Caco-2 (cell line): Measurements from ENCODE around the gene NRCAM. TPM values are rescaled to one million over a fixed set of nuclear protein-coding genes. Genes with fewer than 3 reads are reported as not detected.

Experiments used
- BruUV-seq: library from RNA; stranded (reverse); fragments of 400-500 nt; replicated peaks from 2 replicates; lab custom pipeline; 2021; lab: Mats Ljungman, UMichigan
- CTCF ChIA-PET: fragments of 300-600 bp; sonication (Branson Sonifier 250); formaldehyde crosslinking; loops from one replicate; lab custom pipeline; 2022; ENCODE audit warnings: antibody characterized with exemption; lab: Charles Lee
- POLR2A ChIA-PET: fragments of 300-600 bp; sonication (Branson Sonifier 250); formaldehyde crosslinking; loops from one replicate; lab custom pipeline; 2022; ENCODE audit warnings: antibody characterized with exemption; lab: Charles Lee
- DNase-seq, 2 experiments: peaks; one replicate each; pipeline versions ENCODE4 v3.0.0 to v3.0.0-alpha.2; 2020 to 2022
- H3K27me3 ChIP-seq: replicated peaks from 2 replicates; pipeline ENCODE4 v1.6.0; 2011; ENCODE audit warnings: low read length; ENCODE audit not compliant: control insufficient read depth, insufficient read depth
- H3K36me3 ChIP-seq: 2 replicates; pipeline ENCODE4 v1.5.1; 2011; ENCODE audit warnings: low read length; ENCODE audit not compliant: control insufficient read depth, insufficient read depth
- H3K4me1 ChIP-seq: fragments of 250-450 bp; sonication (Bioruptor Pico); 2 replicates; pipeline ENCODE4 v1.5.1; 2020; ENCODE audit warnings: mild to moderate bottlenecking
- H3K4me3 ChIP-seq: 2 replicates; pipeline ENCODE4 v1.5.1; 2011; ENCODE audit warnings: low read depth, mild to moderate bottlenecking, control low read depth, low read length
- H3K9me3 ChIP-seq: fragments of 250-450 bp; sonication (Bioruptor Pico); 2 replicates; pipeline ENCODE4 v1.5.1; 2020; ENCODE audit warnings: mild to moderate bottlenecking, moderate library complexity
- H3K27ac Mint-ChIP-seq: one replicate; pipeline ENCODE4 v1.8.0; 2022; ENCODE audit warnings: mixed read lengths; ENCODE audit not compliant: unreplicated experiment
- H3K27me3 Mint-ChIP-seq: one replicate; pipeline ENCODE4 v1.8.0; 2022; ENCODE audit warnings: mixed read lengths; ENCODE audit not compliant: insufficient read depth, unreplicated experiment
- H3K36me3 Mint-ChIP-seq: one replicate; pipeline ENCODE4 v1.8.0; 2022; ENCODE audit warnings: mild to moderate bottlenecking, mixed read lengths; ENCODE audit not compliant: insufficient read depth, unreplicated experiment
- H3K4me1 Mint-ChIP-seq: one replicate; pipeline ENCODE4 v1.8.0; 2022; ENCODE audit warnings: low read depth, mixed read lengths; ENCODE audit not compliant: unreplicated experiment
- H3K4me3 Mint-ChIP-seq: one replicate; pipeline ENCODE4 v1.8.0; 2022; ENCODE audit warnings: mild to moderate bottlenecking, moderate library complexity, mixed read lengths; ENCODE audit not compliant: unreplicated experiment
- H3K9me3 Mint-ChIP-seq: one replicate; pipeline ENCODE4 v1.8.0; 2022; ENCODE audit warnings: mixed read lengths; ENCODE audit not compliant: unreplicated experiment
- CTCF ChIP-seq, 2 experiments: fragments of 200-600 bp in 1 of 2; IDR thresholded peaks; 1 replicate in 1 of 2; 2 replicates in 1 of 2; pipeline versions ENCODE4 v1.5.1 to v1.8.0; 2011 to 2022; ENCODE audit warnings: antibody characterized with exemption in 1 of 2, control low read depth in 1 of 2, inconsistent platforms in 1 of 2, low read depth in 1 of 2, low read length in 1 of 2, mild to moderate bottlenecking in 1 of 2, moderate library complexity in 1 of 2; ENCODE audit not compliant: insufficient read depth in 1 of 2, severe bottlenecking in 1 of 2, unreplicated experiment in 1 of 2
- intact Hi-C: fragments of 100-400 bp; cut with micrococcal nuclease; formaldehyde crosslinking; loops from one replicate; pipeline ENCODE4 v1.10.0; 2022; ENCODE audit not compliant: unreplicated experiment
- total RNA-seq: library from RNA; stranded (reverse); gene quantifications from 2 replicates; pipeline ENCODE4 v1.2.3, GENCODE V29; 2022

The NRCAM gene
- total RNA-seq, 1 experiment from 2014 or later, result 96.2 TPM

GRCh38 chr7:108282427-108282996 lies 173.7 kb downstream of the NRCAM start:
- peaks cover 15% of the 10 kb centered on the region for H3K36me3 Mint-ChIP-seq
- no TSS peak for BruUV-seq

GRCh38 chr7:108280136-108280535 lies 176.1 kb downstream of the NRCAM start:
- Mint-ChIP-seq H3K27me3 (no peaks in the 10 kb centered on the region), H3K27ac (no peak overlapping the region), H3K4me3 (no peak overlapping the region), H3K9me3 (peaks cover 10% of the 10 kb centered on the region), H3K36me3 (peaks cover 8% of the 10 kb centered on the region), H3K4me1 (peaks cover 19% of the 10 kb centered on the region)
- BruUV-seq, result no TSS peak
- intact Hi-C loops, result no loop called here
- Histone ChIP-seq H3K9me3 (no peaks in the 10 kb centered on the region), H3K4me3 (no peak overlapping the region), H3K27me3 (no peaks in the 10 kb centered on the region), H3K4me1 (0 out of 2 replicates have a peak, but pooled peaks cover 3% of the 10 kb centered on the region), H3K36me3 (no peaks in the 10 kb centered on the region)
- DNase-seq, result no peak
- ChIA-PET POLR2A (no interaction called here), CTCF (no interaction called here)
- no peak for TF ChIP-seq CTCF (IDR thresholded peaks at IDR 0.05; ENCODE audit: insufficient read depth in 1 of 2, low read depth in 1 of 2, low read length in 1 of 2, severe bottlenecking in 1 of 2, unreplicated experiment in 1 of 2)

More at GRCh38 chr7:108282427-108282996, 173.7 kb downstream of the NRCAM start:
- Histone ChIP-seq H3K9me3 (no peaks in the 10 kb centered on the region), H3K4me3 (no peak overlapping the region), H3K4me1 (0 out of 2 replicates have a peak, but pooled peaks cover 3% of the 10 kb centered on the region), H3K36me3 (no peaks in the 10 kb centered on the region), H3K27me3 (no peaks in the 10 kb centered on the region)
- Mint-ChIP-seq H3K4me3 (no peak overlapping the region), H3K9me3 (peaks cover 3% of the 10 kb centered on the region), H3K27me3 (no peaks in the 10 kb centered on the region), H3K27ac (no peak overlapping the region), H3K4me1 (peaks cover 19% of the 10 kb centered on the region)
- no peak for TF ChIP-seq CTCF (IDR thresholded peaks at IDR 0.05; ENCODE audit: insufficient read depth in 1 of 2, low read depth in 1 of 2, low read length in 1 of 2, severe bottlenecking in 1 of 2, unreplicated experiment in 1 of 2)
- ChIA-PET POLR2A (no interaction called here), CTCF (no interaction called here)
- intact Hi-C loops, result no loop called here
- DNase-seq, result no peak

- no peaks in the 10 kb centered on the region for H3K27me3 ChIP-seq
- no peaks in the 10 kb centered on the region for H3K36me3 ChIP-seq
- DNase-seq, result no peak
- no peak overlapping the region for H3K4me3 Mint-ChIP-seq
- no peak for TF ChIP-seq CTCF (IDR thresholded peaks at IDR 0.05; ENCODE audit: insufficient read depth in 1 of 2, low read depth in 1 of 2, low read length in 1 of 2, severe bottlenecking in 1 of 2, unreplicated experiment in 1 of 2)
- H3K27ac Mint-ChIP-seq, result no peak overlapping the region
- no TSS peak for BruUV-seq
- peaks cover 9% of the 10 kb centered on the region for H3K4me1 Mint-ChIP-seq
- no peaks in the 10 kb centered on the region for H3K9me3 ChIP-seq
- no peak overlapping the region for H3K4me3 ChIP-seq
- POLR2A ChIA-PET, result no interaction called here
- H3K27me3 Mint-ChIP-seq, result no peaks in the 10 kb centered on the region
- H3K9me3 Mint-ChIP-seq, result peaks cover 10% of the 10 kb centered on the region
- CTCF ChIA-PET, result no interaction called here
- intact Hi-C loops, result no loop called here
- H3K4me1 ChIP-seq, result 0 out of 2 replicates have a peak, but pooled peaks cover 3% of the 10 kb centered on the region
- peaks cover 8% of the 10 kb centered on the region for H3K36me3 Mint-ChIP-seq
Measured at GRCh38 chr7:108278776-108279175, 177.5 kb downstream of the NRCAM start.
